Breast epithelium (tissue), 3 donors: ENCODE results near the gene HRH3.

Source experiments
- CTCF ChIP-seq, 3 donors: fragments of 450-650 bp; IDR thresholded peaks; one replicate each; pipeline ENCODE4 v1.5.1; 2016 to 2017; ENCODE audit warnings: antibody characterized with exemption in 3 of 3, mild to moderate bottlenecking in 3 of 3, moderate library complexity in 3 of 3
- POLR2A ChIP-seq: fragments of 450-650 bp; IDR thresholded peaks from one replicate; pipeline ENCODE4 v1.6.1; 2016; ENCODE audit warnings: antibody characterized with exemption, mild to moderate bottlenecking, moderate library complexity
- POLR2AphosphoS5 ChIP-seq, 3 donors: sonication (generic); formaldehyde crosslinking; IDR thresholded peaks; one replicate each; pipeline ENCODE4 v1.6.1; 2017; ENCODE audit warnings: antibody characterized with exemption in 3 of 3

- TF ChIP-seq CTCF (IDR thresholded peaks at IDR 0.05): no peak
- no peak for TF ChIP-seq POLR2A
- no peak for TF ChIP-seq POLR2AphosphoS5 (IDR thresholded peaks at IDR 0.05)
Measured at GRCh38 chr20:62186096-62186426, 34.0 kb downstream of the HRH3 start.
